Tibial nerve (tissue), 4 donors: ENCODE measurements around the gene ZNF19. TPM values are rescaled to one million over a fixed set of nuclear protein-coding genes. Genes with fewer than 3 reads are reported as not detected.

ENCODE experiments used
- DNase-seq, 2 donors: peaks; one replicate each; pipeline ENCODE4 v3.0.0-alpha.2; 2019; ENCODE audit warnings: low spot score in 2 of 2
- H3K27ac ChIP-seq, 4 donors: fragments of 200-600 bp; sonication (generic) in 3 of 4; one replicate each; pipeline ENCODE4 v1.5.1; 2017 to 2019; ENCODE audit warnings: mild to moderate bottlenecking in 1 of 4
- H3K27me3 ChIP-seq, 2 donors: fragments of 200-600 bp; sonication (generic) in 1 of 2; one replicate each; pipeline versions ENCODE4 v1.5.1 to v1.6.0; 2017 to 2019
- H3K36me3 ChIP-seq, 3 donors: fragments of 200-600 bp; sonication (generic); one replicate each; pipeline ENCODE4 v1.5.1; 2018 to 2019
- H3K4me1 ChIP-seq, 4 donors: fragments of 200-600 bp; sonication (generic) in 3 of 4; one replicate each; pipeline ENCODE4 v1.5.1; 2017 to 2019
- H3K4me3 ChIP-seq, 4 donors: fragments of 200-600 bp; sonication (generic) in 3 of 4; one replicate each; pipeline ENCODE4 v1.5.1; 2017 to 2019; ENCODE audit warnings: mild to moderate bottlenecking in 1 of 4, moderate library complexity in 1 of 4
- H3K9me3 ChIP-seq, 4 donors: fragments of 200-600 bp; sonication (generic) in 3 of 4; one replicate each; pipeline ENCODE4 v1.5.1; 2017 to 2019
- EP300 ChIP-seq, 2 donors: sonication (generic); formaldehyde crosslinking; IDR thresholded peaks; one replicate each; pipeline ENCODE4 v1.6.1; 2017; ENCODE audit warnings: antibody characterized with exemption in 2 of 2, mild to moderate bottlenecking in 1 of 2
- POLR2A ChIP-seq, 2 donors: fragments of 450-650 bp; IDR thresholded peaks; one replicate each; pipeline ENCODE4 v1.6.1; 2017; ENCODE audit warnings: antibody characterized with exemption in 2 of 2, mild to moderate bottlenecking in 2 of 2, moderate library complexity in 2 of 2
- WGBS, 2 donors: methylation state at CpG; one replicate each; pipeline ENCODE4 v1.1.5; 2018; 5-methylcytosine and 5-hydroxymethylcytosine counted together
- total RNA-seq, 4 donors: library from RNA; depleted of rRNA; stranded (reverse); fragments of >200 nt; gene quantifications; one replicate each; pipeline ENCODE4 v1.1.0, GENCODE V29; 2016
- TF ChIP-seq, protein P1 (sequence below), 5 experiments: fragments of 200-600 bp in 3 of 5; fragments of 450-650 bp in 2 of 5; sonication (generic) in 3 of 5; IDR thresholded peaks; one replicate each; pipeline ENCODE4 v1.5.1; 2016 to 2019; ENCODE audit warnings: antibody characterized with exemption in 5 of 5, mild to moderate bottlenecking in 3 of 5, moderate library complexity in 2 of 5

Gene ZNF19
- total RNA-seq, 4 donors from 2014 or later: 5.7 to 11.1 (median 7.8) TPM

DNA sequence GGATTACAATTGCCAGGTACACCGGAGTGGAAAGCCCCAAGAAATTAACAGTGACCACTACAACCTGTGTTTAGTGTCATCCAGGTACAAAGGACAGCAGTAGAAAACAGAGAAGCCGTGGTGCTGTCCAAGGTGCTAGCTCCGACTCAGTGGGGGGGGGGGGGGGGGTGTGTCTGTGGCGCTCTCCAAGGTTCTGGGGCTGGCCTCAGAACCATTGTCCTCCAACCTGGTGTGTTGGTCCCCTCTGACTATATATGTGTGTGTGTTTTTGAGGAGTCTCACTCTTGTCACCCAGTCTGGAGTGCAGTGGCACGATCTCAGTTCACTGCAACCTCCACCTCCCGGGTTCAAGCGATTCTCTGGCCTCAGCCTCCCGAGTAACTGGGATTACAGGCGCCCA, 21.3 kb downstream of the ZNF19 start:
- H3K36me3 ChIP-seq: peaks cover 0 to 38% (median 5%) of the 10 kb centered on the region in 3 donors
- WGBS, 2 donors: 29 to 34% methylated on average over 9 of the region's 9 CpGs
- no peak overlapping the region for H3K27ac ChIP-seq
- H3K27me3 ChIP-seq: no peaks in the 10 kb centered on the region
- H3K4me3 ChIP-seq: no peak overlapping the region
- no peak for TF ChIP-seq EP300 (IDR thresholded peaks at IDR 0.05)
- TF ChIP-seq, protein P1, sequence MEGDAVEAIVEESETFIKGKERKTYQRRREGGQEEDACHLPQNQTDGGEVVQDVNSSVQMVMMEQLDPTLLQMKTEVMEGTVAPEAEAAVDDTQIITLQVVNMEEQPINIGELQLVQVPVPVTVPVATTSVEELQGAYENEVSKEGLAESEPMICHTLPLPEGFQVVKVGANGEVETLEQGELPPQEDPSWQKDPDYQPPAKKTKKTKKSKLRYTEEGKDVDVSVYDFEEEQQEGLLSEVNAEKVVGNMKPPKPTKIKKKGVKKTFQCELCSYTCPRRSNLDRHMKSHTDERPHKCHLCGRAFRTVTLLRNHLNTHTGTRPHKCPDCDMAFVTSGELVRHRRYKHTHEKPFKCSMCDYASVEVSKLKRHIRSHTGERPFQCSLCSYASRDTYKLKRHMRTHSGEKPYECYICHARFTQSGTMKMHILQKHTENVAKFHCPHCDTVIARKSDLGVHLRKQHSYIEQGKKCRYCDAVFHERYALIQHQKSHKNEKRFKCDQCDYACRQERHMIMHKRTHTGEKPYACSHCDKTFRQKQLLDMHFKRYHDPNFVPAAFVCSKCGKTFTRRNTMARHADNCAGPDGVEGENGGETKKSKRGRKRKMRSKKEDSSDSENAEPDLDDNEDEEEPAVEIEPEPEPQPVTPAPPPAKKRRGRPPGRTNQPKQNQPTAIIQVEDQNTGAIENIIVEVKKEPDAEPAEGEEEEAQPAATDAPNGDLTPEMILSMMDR (IDR thresholded peaks at IDR 0.05): no peak
- TF ChIP-seq POLR2A (IDR thresholded peaks at IDR 0.05): no peak
- peaks cover 0 to 4% (median under 1%) of the 10 kb centered on the region in 4 donors for H3K4me1 ChIP-seq
- H3K9me3 ChIP-seq: no peaks in the 10 kb centered on the region
- no peak for DNase-seq

DNA sequence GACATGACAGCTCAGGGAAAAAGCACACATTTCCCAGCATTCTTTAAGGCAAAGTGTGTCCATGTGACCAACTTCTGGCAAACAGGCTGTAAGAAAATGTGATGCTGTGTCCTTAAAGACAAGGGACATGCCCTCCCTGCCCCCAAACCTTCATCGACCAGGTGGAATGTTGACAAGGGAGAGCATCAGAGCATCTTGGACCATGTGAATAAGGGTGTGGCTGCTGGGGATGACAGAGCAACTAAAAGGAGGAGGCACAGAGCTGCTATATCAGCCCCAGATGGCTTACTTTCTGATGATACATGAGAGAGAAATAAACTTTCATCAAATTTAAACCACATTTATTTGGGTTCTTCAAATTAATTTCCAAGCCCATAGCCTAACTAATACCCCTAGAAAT, 24.9 kb downstream of the ZNF19 start:
- Histone ChIP-seq H3K36me3 (peaks cover 0 to 3% (median 0%) of the 10 kb centered on the region in 3 donors), H3K27me3 (no peaks in the 10 kb centered on the region), H3K4me1 (peaks cover 0 to 29% (median 7%) of the 10 kb centered on the region in 4 donors), H3K27ac (no peak overlapping the region), H3K9me3 (no peaks in the 10 kb centered on the region), H3K4me3 (no peak overlapping the region)
- 56 to 62% methylated on average over 1 of the region's 1 CpG for WGBS, 2 donors
- DNase-seq: no peak
- TF ChIP-seq POLR2A (IDR thresholded peaks at IDR 0.05): no peak
- no peak for TF ChIP-seq EP300 (IDR thresholded peaks at IDR 0.05)

DNA sequence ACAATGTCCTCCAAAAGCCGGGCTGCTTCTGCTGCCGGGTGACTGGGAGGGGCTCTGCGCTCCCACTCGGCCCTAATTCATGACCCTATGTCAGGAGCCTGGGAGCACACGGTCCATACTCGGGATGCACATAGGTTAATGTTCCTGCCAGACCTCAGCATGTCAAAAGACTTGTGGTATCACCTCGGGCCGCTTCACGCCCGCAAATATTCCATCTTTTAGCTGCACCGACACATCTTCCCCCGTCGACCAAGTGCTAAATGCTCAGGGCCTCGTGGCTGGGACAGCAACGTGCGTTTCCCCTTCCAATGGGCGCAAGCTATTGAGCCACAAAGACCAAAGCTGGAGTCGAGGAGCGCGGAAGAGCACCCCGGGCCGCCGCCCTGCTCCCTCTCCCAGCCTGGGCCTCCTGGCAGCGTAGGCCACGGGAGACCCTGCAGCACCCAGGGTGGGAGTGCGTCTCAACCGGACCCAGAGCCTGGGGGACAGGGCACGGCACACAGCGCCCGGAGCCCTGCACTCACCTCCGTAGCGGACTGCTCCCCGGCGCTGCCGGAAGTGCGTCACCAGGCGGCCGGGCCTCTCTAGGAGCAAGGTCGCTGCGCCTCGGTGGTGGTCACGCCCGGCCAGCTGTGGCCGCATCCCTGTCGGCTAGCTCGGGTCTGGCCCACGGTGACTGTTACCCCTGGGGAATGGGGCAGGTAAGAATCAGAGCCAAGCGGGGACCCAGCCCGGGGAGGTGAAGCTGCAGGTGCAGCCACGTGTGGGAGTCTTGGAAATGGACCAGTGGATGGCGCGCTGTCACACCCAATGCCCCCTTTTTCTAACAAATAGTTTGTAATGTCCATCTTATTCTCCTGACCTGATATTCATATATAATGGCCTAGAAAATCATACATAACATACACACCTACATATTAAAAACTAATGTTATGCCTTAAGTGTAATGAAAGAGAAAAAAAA, 27.2 kb downstream of the ZNF19 start, which contains the start of gene ZNF23:
TSS of gene ZNF23 (minus strand) at position 562 of the 963 bp plus-strand sequence. CDS start 5,451 bp downstream, outside the sequence.
- Histone ChIP-seq H3K4me1 (peaks cover 0 to 29% (median 7%) of the 10 kb centered on the region in 4 donors), H3K27me3 (no peaks in the 10 kb centered on the region), H3K9me3 (peaks cover 0 to 6% (median 0%) of the 10 kb centered on the region in 4 donors), H3K4me3 (peak within 1 kb of the TSS; percentile 75 to 93 (median 91)), H3K27ac (peak within 1 kb of the TSS; percentile 66 to 92 (median 88)), H3K36me3 (peaks cover 0 to 15% (median 0%) of the 10 kb centered on the region in 3 donors)
- 1% methylated on average over 20 to 42 of the region's 52 CpGs for WGBS, 2 donors
- TF ChIP-seq POLR2A (IDR thresholded peaks at IDR 0.05): peak; percentile 40 to 72
- TF ChIP-seq, protein P1 (IDR thresholded peaks at IDR 0.05): peak in 2 of 5 experiments; percentile 10 to 50
- TF ChIP-seq EP300 (IDR thresholded peaks at IDR 0.05): peak; percentile 82 to 96
- DNase-seq: peak; percentile 70 to 72

DNA sequence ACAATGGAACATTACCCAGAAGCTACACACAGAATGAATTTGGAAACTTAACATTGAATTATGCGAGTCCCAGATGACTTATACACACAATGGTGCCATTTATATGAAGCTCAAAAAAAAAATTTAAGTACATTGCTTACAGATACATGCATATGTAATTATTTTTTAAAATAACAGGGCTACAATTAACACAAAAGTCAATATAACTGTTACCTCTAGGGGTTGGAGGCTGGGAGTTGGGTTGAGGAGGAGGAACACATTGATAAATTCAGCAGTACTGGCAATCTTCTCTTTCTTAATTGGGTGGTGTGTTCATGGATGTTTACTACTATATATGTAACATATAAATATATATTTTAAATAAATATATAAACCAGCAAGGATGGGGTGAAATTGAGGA, 28.2 kb downstream of the ZNF19 start:
- 86 to 90% methylated on average over 1 of the region's 1 CpG for WGBS, 2 donors

DNA sequence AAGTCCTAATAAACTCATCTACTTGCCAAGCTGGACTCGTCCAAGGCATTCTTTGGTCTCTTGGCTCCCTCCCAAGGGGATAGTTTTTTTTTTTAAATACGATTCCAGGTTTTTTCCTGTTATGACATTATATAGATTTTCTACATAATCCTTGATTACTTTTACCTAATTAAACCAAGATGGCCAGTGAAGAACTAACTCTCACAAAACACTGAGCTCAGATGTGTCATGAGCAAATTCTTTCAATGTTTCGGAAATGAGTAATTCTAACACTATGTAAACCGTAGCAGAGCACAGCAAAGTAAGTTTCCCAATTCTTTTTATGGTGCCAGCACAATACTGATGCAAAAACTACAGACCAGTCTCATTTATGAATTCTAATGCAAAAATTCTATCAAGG, 28.9 kb downstream of the ZNF19 start:
- no peaks in the 10 kb centered on the region for H3K27me3 ChIP-seq
- WGBS, 2 donors: 73 to 82% methylated on average over 4 of the region's 4 CpGs
- no peak overlapping the region for H3K27ac ChIP-seq
- TF ChIP-seq, protein P1 (IDR thresholded peaks at IDR 0.05): no peak
- TF ChIP-seq POLR2A (IDR thresholded peaks at IDR 0.05) (no peak), EP300 (IDR thresholded peaks at IDR 0.05) (no peak)
- H3K4me3 ChIP-seq: no peak overlapping the region
- H3K4me1 ChIP-seq: peaks cover 0 to 29% (median 7%) of the 10 kb centered on the region in 4 donors
- peaks cover 0 to 8% (median 0%) of the 10 kb centered on the region in 4 donors for H3K9me3 ChIP-seq
- no peak for DNase-seq
- peaks cover 0 to 32% (median 0%) of the 10 kb centered on the region in 3 donors for H3K36me3 ChIP-seq

More for the DNA sequence above, 28.2 kb downstream of the ZNF19 start:
- H3K4me3 ChIP-seq: peak overlapping the region in 3 of 4 donors; percentile 90 to 93 (median 92)
- H3K27me3 ChIP-seq: no peaks in the 10 kb centered on the region
- H3K36me3 ChIP-seq: peaks cover 0 to 25% (median 0%) of the 10 kb centered on the region in 3 donors
- no peak for DNase-seq
- peaks cover 0 to 29% (median 7%) of the 10 kb centered on the region in 4 donors for H3K4me1 ChIP-seq
- TF ChIP-seq, protein P1 (IDR thresholded peaks at IDR 0.05): no peak
- TF ChIP-seq POLR2A (IDR thresholded peaks at IDR 0.05) (no peak), EP300 (IDR thresholded peaks at IDR 0.05) (no peak)
- peaks cover 0 to 6% (median 0%) of the 10 kb centered on the region in 4 donors for H3K9me3 ChIP-seq
- no peak overlapping the region for H3K27ac ChIP-seq
